ENCODE data around the gene OR11H1. TPM values are rescaled to one million over a fixed set of nuclear protein-coding genes. Genes with fewer than 3 reads are reported as not detected.
"Not testable (repeated sequence)": the region's sequence is repeated elsewhere in the genome, so short reads cannot be mapped to it uniquely, and the experiment has no call there.

Gene OR11H1, protein sequence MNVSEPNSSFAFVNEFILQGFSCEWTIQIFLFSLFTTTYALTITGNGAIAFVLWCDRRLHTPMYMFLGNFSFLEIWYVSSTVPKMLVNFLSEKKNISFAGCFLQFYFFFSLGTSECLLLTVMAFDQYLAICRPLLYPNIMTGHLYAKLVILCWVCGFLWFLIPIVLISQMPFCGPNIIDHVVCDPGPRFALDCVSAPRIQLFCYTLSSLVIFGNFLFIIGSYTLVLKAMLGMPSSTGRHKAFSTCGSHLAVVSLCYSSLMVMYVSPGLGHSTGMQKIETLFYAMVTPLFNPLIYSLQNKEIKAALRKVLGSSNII
- total RNA-seq = not detected

DNA sequence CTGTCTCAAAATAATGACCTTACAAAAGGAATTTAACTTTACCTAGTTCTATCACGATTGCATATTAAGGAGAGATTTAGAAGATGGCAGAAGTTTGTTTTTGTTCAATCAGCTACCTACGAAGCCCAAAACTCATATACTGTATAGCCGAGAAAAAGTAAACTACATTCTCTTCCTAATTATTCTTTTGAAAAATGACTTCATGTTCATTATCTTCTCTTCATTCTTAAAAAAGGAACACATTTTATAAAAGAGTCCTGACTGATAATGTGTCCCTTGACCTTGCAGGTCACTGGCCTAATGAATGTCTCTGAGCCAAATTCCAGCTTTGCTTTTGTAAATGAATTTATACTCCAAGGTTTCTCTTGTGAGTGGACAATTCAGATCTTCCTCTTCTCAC lies at the start of gene OR11H1:
Gene OR11H1 (plus strand): TSS at position 301 of the 400 bp plus-strand sequence. CDS start 0 bp downstream, at position 301.
- H3K9me3 Mint-ChIP-seq; DNase-seq (ENCODE audit: low spot score in 2 of 2); ATAC-seq; H3K36me3 Mint-ChIP-seq; H3K27ac Mint-ChIP-seq: not testable (repeated sequence)

DNA sequence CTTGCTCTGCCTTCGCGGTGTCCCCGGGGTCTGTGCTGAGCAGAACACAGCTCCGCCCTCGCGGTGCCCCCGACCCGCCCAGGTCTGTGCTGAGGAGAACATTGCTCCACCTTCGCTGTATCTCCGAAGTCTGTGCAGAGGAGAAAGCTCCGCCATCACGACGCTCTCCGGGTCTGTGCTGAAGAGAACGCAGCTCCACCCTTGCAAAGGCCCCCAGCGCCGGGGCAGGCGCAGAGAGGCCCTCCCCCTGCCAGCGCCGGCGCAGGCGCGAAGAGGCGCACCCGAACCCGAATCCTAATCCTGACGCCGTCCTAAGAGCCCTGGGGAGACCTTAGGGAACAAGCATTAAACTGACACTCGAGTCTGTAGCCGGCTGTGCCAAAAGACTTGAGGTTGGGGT lies 18.0 kb upstream of the OR11H1 start:
- H3K9me3 Mint-ChIP-seq; DNase-seq (ENCODE audit: low spot score in 2 of 2); H3K36me3 Mint-ChIP-seq; ATAC-seq; H3K27ac Mint-ChIP-seq: not testable (repeated sequence)

DNA sequence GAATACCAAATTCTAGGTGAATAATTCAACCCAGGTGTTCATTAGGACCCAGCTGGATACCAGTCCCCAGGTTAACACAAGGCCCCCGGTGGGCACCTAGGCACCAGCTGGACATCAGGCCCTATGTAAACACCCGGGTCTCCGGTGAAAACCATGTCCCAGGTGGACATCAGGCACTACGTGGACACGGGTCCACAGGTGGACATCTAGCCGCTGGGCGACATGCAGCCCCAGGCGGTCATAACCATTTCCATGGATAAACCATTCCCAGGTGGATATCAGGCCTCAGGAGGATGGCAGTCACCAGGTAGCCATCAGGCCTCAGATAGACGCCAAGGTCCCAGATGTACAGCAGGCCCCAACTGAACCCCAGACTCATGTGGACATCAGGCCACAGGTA lies 12.1 kb upstream of the OR11H1 start:
- not testable (repeated sequence) for ATAC-seq; H3K9me3 Mint-ChIP-seq; DNase-seq (ENCODE audit: low spot score in 2 of 2); H3K27ac Mint-ChIP-seq; H3K36me3 Mint-ChIP-seq

DNA sequence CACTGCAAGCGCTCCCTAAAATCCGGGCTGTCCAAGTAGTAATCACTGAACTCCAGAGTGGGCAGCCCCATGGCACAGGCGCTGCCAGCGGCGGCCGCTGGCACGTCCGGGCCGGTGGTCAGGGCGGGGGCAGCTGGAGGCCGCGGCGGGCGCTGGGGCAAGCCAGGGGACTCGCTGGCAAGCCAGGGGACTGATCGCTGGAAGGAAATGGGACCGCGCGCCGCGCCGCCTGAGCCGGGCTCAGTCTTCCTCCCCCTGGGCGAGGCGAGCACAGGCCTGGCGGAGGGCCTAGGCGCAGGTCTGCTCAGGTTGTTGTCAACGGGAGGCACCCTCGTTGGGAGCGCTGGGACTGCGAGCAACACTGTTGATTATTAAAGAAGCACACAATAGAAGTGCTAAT lies 25.8 kb downstream of the OR11H1 start:
- DNase-seq (ENCODE audit: low spot score in 2 of 2); H3K27ac Mint-ChIP-seq; H3K9me3 Mint-ChIP-seq; H3K36me3 Mint-ChIP-seq; ATAC-seq: not testable (repeated sequence)

DNA sequence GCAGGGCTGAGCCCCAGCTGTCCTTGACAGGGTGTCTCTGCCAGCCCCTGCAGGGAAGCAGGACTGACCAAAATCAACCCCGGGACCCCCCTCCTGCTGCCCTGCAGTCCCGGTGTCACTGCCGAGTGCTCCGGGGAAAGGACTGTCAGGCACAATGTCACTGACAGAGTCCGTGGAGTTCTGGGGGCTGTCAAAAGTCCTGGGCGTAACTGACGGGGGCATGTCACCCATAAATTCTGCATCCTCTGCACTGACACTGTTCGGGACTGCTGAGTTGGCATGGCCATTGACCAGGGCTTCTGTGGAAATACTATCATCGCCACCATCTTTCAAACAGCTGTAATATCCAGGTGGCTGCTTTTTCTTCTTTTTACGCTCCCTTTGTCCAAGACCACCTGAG lies 35.5 kb downstream of the OR11H1 start:
- H3K36me3 Mint-ChIP-seq; DNase-seq (ENCODE audit: low spot score in 2 of 2); ATAC-seq; H3K27ac Mint-ChIP-seq; H3K9me3 Mint-ChIP-seq: not testable (repeated sequence)

DNA sequence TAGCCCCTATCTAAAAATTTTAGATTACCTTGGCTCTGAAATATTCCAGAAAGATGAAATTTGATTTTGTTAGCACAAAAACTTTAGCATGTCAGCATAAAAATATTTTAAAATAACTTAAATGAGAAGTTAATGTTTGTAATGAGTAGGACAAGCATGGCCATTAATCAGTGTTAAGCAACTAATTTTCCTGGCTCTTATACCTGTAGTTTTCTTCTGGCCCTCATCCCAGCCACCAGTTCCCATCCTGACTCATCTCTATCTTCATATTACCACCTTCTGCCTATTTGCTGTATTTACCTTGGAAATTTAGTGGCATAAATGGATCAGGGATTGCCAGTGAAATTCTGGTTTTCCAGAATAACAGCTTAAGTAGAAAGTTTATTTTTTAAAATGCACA lies 37.1 kb downstream of the OR11H1 start:
- ATAC-seq; H3K27ac Mint-ChIP-seq; H3K36me3 Mint-ChIP-seq; DNase-seq (ENCODE audit: low spot score in 2 of 2); H3K9me3 Mint-ChIP-seq: not testable (repeated sequence)

Other genes with a start within 250 kb of the OR11H1 start
- gene POTEH, start 161.8 kb downstream of the OR11H1 start, total RNA-seq = not detected